ENCODE measurements around the gene GCM1. TPM values are rescaled to one million over a fixed set of nuclear protein-coding genes. Genes with fewer than 3 reads are reported as not detected.
A peak's percentile ranks its signal among the peaks of the same experiment; 100 is the strongest.

The GCM1 gene
- total RNA-seq, 1 donor from 2014 or later: not detected

- no peaks in the 10 kb centered on the region for H3K4me1 ChIP-seq
- H3K27ac ChIP-seq: no peak overlapping the region
- TF ChIP-seq CTCF (IDR thresholded peaks at IDR 0.05): no peak
- ATAC-seq: no peak
- no peaks in the 10 kb centered on the region for H3K9me3 ChIP-seq
- no peak for DNase-seq
- H3K36me3 ChIP-seq: no peaks in the 10 kb centered on the region
- H3K27me3 ChIP-seq (ENCODE audit: low read depth): no peaks in the 10 kb centered on the region
- intact Hi-C loops (cut with DNase I): no loop called here
- no peak overlapping the region for H3K4me3 ChIP-seq
Observed at GRCh38 chr6:53136000-53136609, 12.5 kb downstream of the GCM1 start.

- H3K9me3 ChIP-seq: no peaks in the 10 kb centered on the region
- no peaks in the 10 kb centered on the region for H3K27me3 ChIP-seq (ENCODE audit: low read depth)
- intact Hi-C loops (cut with DNase I): no loop called here
- no peak for TF ChIP-seq CTCF (IDR thresholded peaks at IDR 0.05)
- H3K27ac ChIP-seq: no peak overlapping the region
- ATAC-seq (no peak), DNase-seq (no peak)
- H3K4me3 ChIP-seq: no peak overlapping the region
- no peaks in the 10 kb centered on the region for H3K4me1 ChIP-seq
- no peaks in the 10 kb centered on the region for H3K36me3 ChIP-seq
Observed at GRCh38 chr6:53134601-53135235, 13.9 kb downstream of the GCM1 start.

GRCh38 chr6:53133961-53134360 is 14.7 kb downstream of the GCM1 start:
- no peaks in the 10 kb centered on the region for H3K27me3 ChIP-seq (ENCODE audit: low read depth)
- TF ChIP-seq CTCF (IDR thresholded peaks at IDR 0.05): no peak
- H3K9me3 ChIP-seq: no peaks in the 10 kb centered on the region
- no peak overlapping the region for H3K27ac ChIP-seq
- no peak overlapping the region for H3K4me3 ChIP-seq
- DNase-seq (no peak), ATAC-seq (no peak)
- no peaks in the 10 kb centered on the region for H3K36me3 ChIP-seq
- no peaks in the 10 kb centered on the region for H3K4me1 ChIP-seq
- intact Hi-C loops (cut with DNase I): no loop called here

GRCh38 chr6:53130569-53131290 is 17.9 kb downstream of the GCM1 start:
- H3K4me3 ChIP-seq: no peak overlapping the region
- no peak overlapping the region for H3K27ac ChIP-seq
- intact Hi-C loops (cut with DNase I): no loop called here
- H3K9me3 ChIP-seq: no peaks in the 10 kb centered on the region
- no peaks in the 10 kb centered on the region for H3K4me1 ChIP-seq
- no peaks in the 10 kb centered on the region for H3K27me3 ChIP-seq (ENCODE audit: low read depth)
- no peak for ATAC-seq
- no peak for DNase-seq
- no peak for TF ChIP-seq CTCF (IDR thresholded peaks at IDR 0.05)
- H3K36me3 ChIP-seq: no peaks in the 10 kb centered on the region

GRCh38 chr6:53128842-53129241 is 19.8 kb downstream of the GCM1 start:
- intact Hi-C loops (cut with DNase I): no loop called here
- Histone ChIP-seq H3K36me3 (no peaks in the 10 kb centered on the region), H3K27me3 (ENCODE audit: low read depth) (no peaks in the 10 kb centered on the region), H3K4me1 (no peaks in the 10 kb centered on the region), H3K4me3 (no peak overlapping the region), H3K27ac (no peak overlapping the region), H3K9me3 (no peaks in the 10 kb centered on the region)
- ATAC-seq (peak in 1 of 2 donors; percentile 40), DNase-seq (no peak)
- TF ChIP-seq CTCF (IDR thresholded peaks at IDR 0.05): no peak

Data from lower lobe of right lung (tissue), 2 donors.